HG02588 (cell line): ENCODE results near the gene AADAT.
A peak's percentile ranks its signal among the peaks of the same experiment; 100 is the strongest.

ENCODE experiments used
- ATAC-seq: cut with Tn5 transposase; IDR thresholded peaks from one replicate; pipeline ENCODE4 v1.9.1; 2021; ENCODE audit warnings: mild to moderate bottlenecking, moderate library complexity; ENCODE audit not compliant: unreplicated experiment

Gene AADAT

DNA sequence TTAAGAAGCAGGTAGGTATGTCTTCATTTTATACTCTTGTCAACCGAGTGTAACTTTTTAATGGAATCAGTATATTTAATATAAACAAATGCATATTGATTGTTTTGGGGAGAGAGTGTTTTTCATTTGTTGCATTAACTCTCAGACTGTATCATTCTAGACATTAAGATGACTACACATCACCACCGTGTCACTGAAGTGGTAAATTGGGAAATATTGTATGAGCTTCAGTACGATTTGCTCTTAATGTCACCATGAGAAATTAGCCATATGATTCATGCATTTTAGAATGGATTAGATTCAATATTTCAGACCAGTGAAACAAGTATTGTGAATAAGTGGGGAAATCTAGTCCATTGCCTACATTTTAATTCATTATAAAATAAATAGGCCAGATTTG, 53.9 kb downstream of the AADAT start:
- no peak for ATAC-seq

- no peak for ATAC-seq
These were observed 54.5 kb downstream of the AADAT start for GRCh38 chr4:170035231-170035630.

DNA sequence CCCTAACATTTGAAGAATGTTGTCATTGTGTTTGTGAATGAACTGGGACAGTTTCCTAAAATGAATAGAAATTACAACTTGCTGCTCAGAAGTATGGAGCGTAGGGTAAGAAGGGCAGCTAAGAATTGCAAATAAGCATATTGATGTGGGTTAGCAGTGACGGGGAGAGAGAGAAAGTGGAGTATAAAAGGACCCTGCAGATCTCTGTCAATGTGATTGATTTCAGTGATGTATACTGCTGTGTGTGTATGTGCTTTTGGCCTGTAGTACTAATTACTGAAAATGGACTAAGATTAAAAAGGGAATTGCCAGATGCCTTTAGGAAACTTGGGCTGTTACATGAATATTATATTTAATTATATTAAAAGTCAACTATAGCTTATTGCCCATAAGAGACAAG, 55.8 kb downstream of the AADAT start:
- no peak for ATAC-seq

GRCh38 chr4:170030121-170030520, 59.6 kb downstream of the AADAT start:
- ATAC-seq: no peak

DNA sequence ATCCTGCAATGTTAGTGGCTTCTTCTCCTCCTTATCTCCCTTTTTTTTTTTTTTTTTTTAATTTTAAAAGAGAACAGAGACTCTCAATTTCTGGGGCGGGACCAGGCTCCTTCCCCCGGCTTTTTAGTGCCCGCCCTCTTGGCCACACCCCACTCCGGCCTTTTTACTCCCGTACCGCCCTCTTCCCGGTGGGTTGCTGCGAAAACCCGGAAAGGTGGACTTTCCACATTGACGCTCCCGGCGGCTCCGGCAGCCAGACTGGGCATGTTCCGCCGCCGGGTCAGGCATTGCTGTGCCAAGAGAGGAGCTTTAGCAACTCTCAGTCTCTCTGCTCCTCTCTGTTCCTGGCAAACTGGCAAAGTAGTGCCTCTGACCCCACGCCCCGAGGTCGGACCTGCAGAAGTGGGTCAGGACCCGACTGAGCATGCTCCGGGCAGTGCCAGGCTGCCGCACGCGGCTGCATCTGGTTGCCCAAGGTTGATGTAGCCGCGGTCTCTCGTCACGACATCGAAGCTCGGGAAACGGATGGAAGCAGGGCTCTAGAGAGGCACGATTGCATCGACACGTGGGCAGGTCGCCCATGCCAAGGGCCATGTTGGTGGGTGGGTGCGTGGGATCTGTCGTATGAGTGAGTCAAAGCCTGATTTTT, 62.5 kb downstream of the AADAT start:
- peak; percentile 63 for ATAC-seq

DNA sequence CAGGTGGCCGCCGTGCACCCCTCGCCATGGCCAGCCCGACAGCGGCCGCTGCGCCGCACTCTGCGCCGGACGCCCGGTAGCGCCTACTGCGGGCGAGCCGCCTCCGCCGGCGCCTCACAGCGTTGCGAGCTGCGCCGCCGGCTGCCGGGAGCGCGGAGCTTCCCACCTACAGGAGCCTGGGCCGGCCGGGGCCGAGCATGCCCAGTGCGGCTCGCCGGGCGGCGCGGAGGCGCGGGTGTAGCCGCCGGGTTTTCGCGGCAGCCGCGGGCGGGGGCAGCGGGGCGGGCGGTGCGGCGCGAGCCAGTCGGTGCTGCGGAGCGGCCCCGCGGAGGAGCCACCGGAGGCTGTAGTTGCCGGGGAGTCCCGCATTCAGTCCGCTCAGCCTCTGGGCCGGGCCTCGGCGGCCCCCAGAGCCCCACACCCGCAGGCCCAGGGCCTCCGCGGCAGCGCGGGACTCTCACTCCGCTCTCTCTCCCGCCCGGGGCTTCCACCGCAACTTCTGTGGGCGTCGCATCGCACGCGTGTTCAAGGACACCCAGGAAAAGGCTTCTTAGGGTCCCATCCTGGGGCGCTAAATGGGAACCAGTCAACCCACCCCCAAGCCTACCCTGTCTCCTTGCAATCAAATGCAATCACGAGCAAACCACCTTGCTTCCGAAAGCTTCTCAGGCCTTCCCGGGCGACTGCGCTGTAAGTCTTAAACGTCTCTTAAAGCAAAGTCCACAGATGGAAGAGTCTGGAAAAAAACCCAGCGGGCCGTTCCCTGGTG, 63.3 kb downstream of the AADAT start, which contains the start of gene MFAP3L:
MFAP3L (minus strand) TSS at position 143 of the 769 bp plus-strand sequence. CDS start 20,518 bp downstream, outside the sequence.
- ATAC-seq: peak; percentile 89

GRCh38 chr4:170025523-170026252, 64.1 kb downstream of the AADAT start:
- no peak for ATAC-seq

GRCh38 chr4:170022211-170022610, 67.5 kb downstream of the AADAT start:
- ATAC-seq: no peak

GRCh38 chr4:170017252-170017651, 72.5 kb downstream of the AADAT start:
- no peak for ATAC-seq

DNA sequence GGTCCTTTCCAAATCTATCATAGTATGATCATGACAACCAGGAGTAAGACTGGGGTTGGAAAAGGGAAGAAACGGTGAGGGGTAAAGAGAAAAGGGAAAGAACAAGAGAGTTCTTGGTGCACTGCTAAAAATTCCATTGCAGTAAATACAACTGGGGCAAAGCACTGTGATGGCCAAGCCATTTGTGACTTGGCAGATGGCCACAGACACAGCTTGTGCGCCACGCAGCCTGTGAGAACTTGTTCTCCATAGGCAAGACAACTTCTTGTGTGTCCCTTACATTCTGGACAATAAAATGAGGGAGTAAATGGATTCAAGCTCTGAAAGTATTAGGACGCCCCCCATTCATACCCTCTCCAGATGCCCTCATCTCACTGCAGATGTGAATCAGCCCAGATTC, 74.5 kb downstream of the AADAT start:
- ATAC-seq: no peak

- no peak for ATAC-seq
These were observed 75.3 kb downstream of the AADAT start for GRCh38 chr4:170014359-170015011.

- no peak for ATAC-seq
These were observed 77.2 kb downstream of the AADAT start for GRCh38 chr4:170012629-170012958.

- ATAC-seq: no peak
These were observed 77.7 kb downstream of the AADAT start for GRCh38 chr4:170011921-170012628.
